ENCODE results near the gene PAX7. TPM values are rescaled to one million over a fixed set of nuclear protein-coding genes. Genes with fewer than 3 reads are reported as not detected.

The PAX7 gene
- total and polyA plus RNA-seq, 7 donors, result 1.7 to 11.7 (median 3.3) TPM

DNA sequence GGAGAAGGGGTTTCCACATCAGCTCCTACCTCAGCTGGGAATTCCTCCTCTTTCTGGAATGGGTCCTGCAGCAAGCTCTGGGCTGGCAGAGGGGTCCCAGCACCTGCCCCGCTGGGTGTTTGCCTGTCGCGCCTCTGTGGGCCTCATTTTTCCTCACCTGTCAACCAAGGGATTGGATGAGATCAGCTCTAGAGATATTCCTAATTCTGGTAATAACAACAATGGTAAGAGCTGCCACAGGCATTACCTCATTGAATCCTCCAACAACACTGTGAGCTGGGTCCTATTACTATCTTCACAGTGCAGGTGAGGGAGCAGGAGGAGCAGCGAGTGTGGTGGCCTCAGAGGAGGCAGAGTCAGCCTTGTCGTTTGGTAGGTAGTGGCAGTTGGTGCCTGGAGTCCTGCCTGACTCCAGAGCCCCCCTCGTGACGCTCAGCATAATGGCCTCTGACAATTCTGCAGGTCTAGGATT, 23.3 kb upstream of the PAX7 start:
- Histone ChIP-seq H3K36me3 (ENCODE audit: insufficient read depth in 1 of 2, low read depth in 1 of 2) (no peaks in the 10 kb centered on the region), H3K4me1 (no peaks in the 10 kb centered on the region), H3K4me3 (no peak overlapping the region), H3K27ac (no peak overlapping the region), H3K9me3 (no peaks in the 10 kb centered on the region), H3K27me3 (ENCODE audit: insufficient read depth in 3 of 3, low read length in 2 of 3) (peaks cover 0 to 9% (median 2%) of the 10 kb centered on the region in 3 donors)
- ATAC-seq (no peak), DNase-seq (no peak)
- TF ChIP-seq, protein P1, sequence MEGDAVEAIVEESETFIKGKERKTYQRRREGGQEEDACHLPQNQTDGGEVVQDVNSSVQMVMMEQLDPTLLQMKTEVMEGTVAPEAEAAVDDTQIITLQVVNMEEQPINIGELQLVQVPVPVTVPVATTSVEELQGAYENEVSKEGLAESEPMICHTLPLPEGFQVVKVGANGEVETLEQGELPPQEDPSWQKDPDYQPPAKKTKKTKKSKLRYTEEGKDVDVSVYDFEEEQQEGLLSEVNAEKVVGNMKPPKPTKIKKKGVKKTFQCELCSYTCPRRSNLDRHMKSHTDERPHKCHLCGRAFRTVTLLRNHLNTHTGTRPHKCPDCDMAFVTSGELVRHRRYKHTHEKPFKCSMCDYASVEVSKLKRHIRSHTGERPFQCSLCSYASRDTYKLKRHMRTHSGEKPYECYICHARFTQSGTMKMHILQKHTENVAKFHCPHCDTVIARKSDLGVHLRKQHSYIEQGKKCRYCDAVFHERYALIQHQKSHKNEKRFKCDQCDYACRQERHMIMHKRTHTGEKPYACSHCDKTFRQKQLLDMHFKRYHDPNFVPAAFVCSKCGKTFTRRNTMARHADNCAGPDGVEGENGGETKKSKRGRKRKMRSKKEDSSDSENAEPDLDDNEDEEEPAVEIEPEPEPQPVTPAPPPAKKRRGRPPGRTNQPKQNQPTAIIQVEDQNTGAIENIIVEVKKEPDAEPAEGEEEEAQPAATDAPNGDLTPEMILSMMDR (IDR thresholded peaks at IDR 0.05), result no peak
- 76 to 79% (median 79%) methylated on average over 7 of the region's 7 CpGs for WGBS, 3 donors
- intact Hi-C loops (cut with DNase I), result no loop called here

DNA sequence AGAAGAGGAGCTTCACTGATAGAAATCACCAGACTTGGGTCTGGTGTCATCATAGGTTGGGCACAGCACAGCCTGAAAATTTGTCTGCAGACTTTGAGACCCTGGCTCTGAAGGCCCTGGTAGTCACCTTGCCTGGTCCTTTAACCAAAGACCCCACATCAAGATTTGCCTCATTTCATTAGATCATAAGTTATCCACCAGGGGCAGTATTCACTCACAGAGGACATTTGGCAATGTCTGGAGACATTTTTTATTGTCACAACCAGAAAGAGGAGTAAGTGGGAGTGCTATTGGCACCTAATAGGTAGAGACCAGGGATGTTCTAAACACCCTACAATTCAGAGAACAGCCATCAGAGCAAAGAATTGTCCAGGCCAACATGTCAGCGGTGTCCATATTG, 22.1 kb upstream of the PAX7 start:
- DNase-seq (no peak), ATAC-seq (no peak)
- no peaks in the 10 kb centered on the region for H3K36me3 ChIP-seq (ENCODE audit: insufficient read depth in 1 of 2, low read depth in 1 of 2)
- H3K27me3 ChIP-seq (ENCODE audit: insufficient read depth in 3 of 3, low read length in 2 of 3), result peaks cover 0 to 9% (median 2%) of the 10 kb centered on the region in 3 donors
- no peaks in the 10 kb centered on the region for H3K4me1 ChIP-seq
- H3K9me3 ChIP-seq, result no peaks in the 10 kb centered on the region
- 100% methylated on average over 1 of the region's 1 CpG for WGBS, 3 donors
- intact Hi-C loops (cut with DNase I), result no loop called here
- no peak overlapping the region for H3K4me3 ChIP-seq
- no peak overlapping the region for H3K27ac ChIP-seq
- TF ChIP-seq, protein P1 (IDR thresholded peaks at IDR 0.05), result no peak

DNA sequence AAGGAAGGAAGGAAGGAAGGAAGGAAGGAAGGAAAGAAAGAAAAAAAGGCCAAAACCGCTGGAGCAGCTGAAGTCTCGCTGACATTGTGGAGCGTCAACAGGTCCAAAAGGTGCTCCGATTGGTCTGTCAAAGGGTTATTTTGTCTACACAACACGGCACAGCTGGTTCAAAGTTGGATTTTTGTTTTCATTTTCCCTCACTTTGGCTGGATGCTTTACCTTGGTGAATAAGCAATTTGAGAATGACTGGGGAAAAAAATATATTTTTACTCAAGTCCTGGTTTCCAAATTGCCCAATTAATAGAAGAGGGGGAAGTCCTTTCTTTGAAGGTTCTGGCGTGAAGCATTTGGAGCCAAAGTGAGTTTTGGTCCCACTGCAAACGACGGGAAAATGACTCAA, 19.3 kb upstream of the PAX7 start:
- ATAC-seq (no peak), DNase-seq (no peak)
- Histone ChIP-seq H3K4me3 (no peak overlapping the region), H3K4me1 (no peaks in the 10 kb centered on the region), H3K9me3 (no peaks in the 10 kb centered on the region), H3K27me3 (ENCODE audit: insufficient read depth in 3 of 3, low read length in 2 of 3) (peaks cover 0 to 9% (median 0%) of the 10 kb centered on the region in 3 donors), H3K36me3 (ENCODE audit: insufficient read depth in 1 of 2, low read depth in 1 of 2) (no peaks in the 10 kb centered on the region), H3K27ac (no peak overlapping the region)
- intact Hi-C loops (cut with DNase I), result no loop called here
- 65 to 82% (median 80%) methylated on average over 8 of the region's 8 CpGs for WGBS, 3 donors
- TF ChIP-seq, protein P1 (IDR thresholded peaks at IDR 0.05), result no peak

DNA sequence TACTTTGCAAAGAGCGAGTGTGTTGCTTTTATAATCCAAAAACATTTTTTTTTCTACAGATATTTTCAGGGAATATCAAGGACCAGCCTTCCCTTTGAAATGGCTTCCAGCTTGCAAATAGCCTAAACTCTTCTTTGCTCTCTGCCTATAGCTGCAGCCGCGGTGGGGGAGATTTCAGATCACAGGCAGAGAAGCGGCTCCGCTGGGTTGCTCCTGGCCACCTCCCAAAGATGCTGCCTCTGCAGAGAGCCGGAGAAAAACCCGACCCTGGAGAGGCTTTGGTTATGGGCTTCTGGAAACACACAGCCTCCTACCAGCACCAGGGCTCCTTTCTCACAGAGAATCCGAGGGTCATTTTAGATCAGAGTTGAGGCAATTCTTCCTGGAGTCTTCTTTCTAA, 18.6 kb upstream of the PAX7 start:
- WGBS, 3 donors, result 32 to 53% (median 50%) methylated on average over 8 of the region's 8 CpGs
- ATAC-seq, result no peak
- peaks cover 0 to 9% (median 0%) of the 10 kb centered on the region in 3 donors for H3K27me3 ChIP-seq (ENCODE audit: insufficient read depth in 3 of 3, low read length in 2 of 3)

More for the DNA sequence above, 18.6 kb upstream of the PAX7 start:
- Histone ChIP-seq H3K27ac (no peak overlapping the region), H3K4me3 (no peak overlapping the region), H3K36me3 (ENCODE audit: insufficient read depth in 1 of 2, low read depth in 1 of 2) (no peaks in the 10 kb centered on the region), H3K4me1 (no peaks in the 10 kb centered on the region), H3K9me3 (no peaks in the 10 kb centered on the region)
- TF ChIP-seq, protein P1 (IDR thresholded peaks at IDR 0.05), result no peak
- no peak for DNase-seq
- intact Hi-C loops (cut with DNase I), result no loop called here

Data from psoas muscle (tissue), 8 donors.